B cell (primary cell): Measurements from ENCODE around the gene DIRAS1.

Experiments
- CTCF ChIP-seq: fragments of 200-600 bp; IDR thresholded peaks from one replicate; pipeline ENCODE4 v1.8.0; 2022; ENCODE audit warnings: antibody characterized with exemption, mild to moderate bottlenecking
- EZH2 ChIP-seq: IDR thresholded peaks from 2 replicates; pipeline ENCODE4 v1.6.1; 2012; ENCODE audit warnings: borderline replicate concordance, low read depth, mild to moderate bottlenecking, moderate library complexity, low read length; ENCODE audit not compliant: insufficient read depth, poor library complexity, severe bottlenecking

GRCh38 chr19:2668175-2668763 lies 52.9 kb downstream of the DIRAS1 start:
- no peak for TF ChIP-seq CTCF
- no peak for TF ChIP-seq EZH2
